GM12878 (cell line): ENCODE measurements around the gene EHBP1L1. TPM values are rescaled to one million over a fixed set of nuclear protein-coding genes. Genes with fewer than 3 reads are reported as not detected.
A peak's percentile ranks its signal among the peaks of the same experiment; 100 is the strongest.

Experiments used
- ATAC-seq: fragments of 200-7000 bp; cut with Tn5 transposase; 3 replicates; pipeline ENCODE4 v1.9.1; 2020; ENCODE audit warnings: mild to moderate bottlenecking, moderate library complexity
- BruUV-seq: library from RNA; stranded (reverse); fragments of 400-500 nt; replicated peaks from 2 replicates; lab custom pipeline; 2021; lab: Mats Ljungman, UMichigan
- CTCF ChIA-PET: fragments of 300-600 bp; sonication (Branson Sonifier 250); formaldehyde crosslinking; extraction: SDS; loops from one replicate; lab custom pipeline; 2021; ENCODE audit warnings: inconsistent platforms; lab: Yijun Ruan, JAX
- POLR2A ChIA-PET: fragments of 350-600 bp; formaldehyde crosslinking; extraction: SDS; loops from one replicate; lab custom pipeline; 2021; ENCODE audit warnings: inconsistent platforms; lab: Charles Lee
- RAD21 ChIA-PET: fragments of 300-600 bp; sonication (Branson Sonifier 250); formaldehyde crosslinking; loops from one replicate; lab custom pipeline; 2023; ENCODE audit warnings: antibody characterized with exemption; ENCODE audit not compliant: unreplicated experiment; lab: Charles Lee
- SMC1A ChIA-PET: fragments of 300-600 bp; sonication (Branson Sonifier 250); formaldehyde crosslinking; loops from one replicate; lab custom pipeline; 2023; ENCODE audit not compliant: unreplicated experiment, uncharacterized antibody; lab: Charles Lee
- DNase-seq: peaks from one replicate; pipeline ENCODE4 v3.0.0-alpha.2; 2011; ENCODE audit warnings: low read depth, low spot score
- FAIRE-seq: peaks from 3 replicates; lab custom pipeline; 2011; peaks lifted over from hg19 to GRCh38; lab: Jason Lieb, UNC
- H2AFZ ChIP-seq: 2 replicates; pipeline ENCODE4 v1.6.0; 2011; ENCODE audit warnings: low read depth, low read length, control low read depth; ENCODE audit not compliant: control insufficient read depth
- H3K27ac ChIP-seq: 2 replicates; pipeline ENCODE4 v1.5.1; 2011; ENCODE audit warnings: control low read depth; ENCODE audit not compliant: control insufficient read depth, insufficient read depth
- H3K27me3 ChIP-seq, 2 experiments: replicated peaks in 1 of 2; 2 replicates each; pipeline versions ENCODE4 v1.6.0 to v1.6.1; 2011; ENCODE audit warnings: low read length in 1 of 2; ENCODE audit not compliant: control insufficient read depth in 2 of 2, insufficient read depth in 2 of 2
- H3K36me3 ChIP-seq, 2 experiments: 2 replicates each; pipeline ENCODE4 v1.5.1; 2011; ENCODE audit warnings: low read length in 1 of 2; ENCODE audit not compliant: control insufficient read depth in 2 of 2, insufficient read depth in 2 of 2
- H3K4me1 ChIP-seq: 2 replicates; pipeline ENCODE4 v1.6.1; 2011; ENCODE audit warnings: mild to moderate bottlenecking, low read length, moderate library complexity, mixed read lengths; ENCODE audit not compliant: control insufficient read depth, insufficient read depth
- H3K4me2 ChIP-seq: 2 replicates; pipeline ENCODE4 v1.6.0; 2011; ENCODE audit warnings: control low read depth; ENCODE audit not compliant: control insufficient read depth, insufficient read depth
- H3K4me3 ChIP-seq: fragments of 200-600 bp; sonication (generic); 2 replicates; pipeline ENCODE4 v1.5.1; 2016
- H3K79me2 ChIP-seq: 2 replicates; pipeline ENCODE4 v1.6.0; 2011; ENCODE audit warnings: low read length; ENCODE audit not compliant: control insufficient read depth, insufficient read depth
- H3K9ac ChIP-seq: 2 replicates; pipeline ENCODE4 v1.8.0; 2011; ENCODE audit warnings: low read length, control low read depth, mixed read lengths; ENCODE audit not compliant: control insufficient read depth, insufficient read depth
- H3K9me3 ChIP-seq: replicated peaks from 3 replicates; pipeline ENCODE4 v1.5.1; 2011; ENCODE audit warnings: mild to moderate bottlenecking, low read length; ENCODE audit not compliant: control insufficient read depth, insufficient read depth
- H4K20me1 ChIP-seq: 2 replicates; pipeline ENCODE4 v1.6.0; 2011; ENCODE audit not compliant: control insufficient read depth, insufficient read depth
- BCL11A ChIP-seq: IDR thresholded peaks from 2 replicates; pipeline ENCODE4 v1.6.1; 2011; ENCODE audit warnings: low read depth, low read length
- CHD1 ChIP-seq: IDR thresholded peaks from 2 replicates; pipeline ENCODE4 v1.6.1; 2012; ENCODE audit warnings: low read depth, low read length, improper control_type of control experiment
- CHD4 ChIP-seq: fragments of 200-600 bp; sonication (generic); IDR thresholded peaks from 2 replicates; pipeline ENCODE4 v1.6.1; 2016; ENCODE audit warnings: mild to moderate bottlenecking
- E2F8 ChIP-seq: fragments of 450-650 bp; IDR thresholded peaks from 2 replicates; pipeline ENCODE4 v1.6.1; 2018; ENCODE audit warnings: mild to moderate bottlenecking, low read depth, moderate library complexity; ENCODE audit not compliant: partially characterized antibody
- HDAC2 ChIP-seq: fragments of 200-600 bp; sonication (generic); IDR thresholded peaks from 2 replicates; pipeline ENCODE4 v1.6.1; 2017
- HSF1 ChIP-seq: fragments of 150-350 bp; IDR thresholded peaks from 2 replicates; pipeline ENCODE4 v1.6.1; 2014; ENCODE audit warnings: mild to moderate bottlenecking, low read depth, low read length
- IRF4 ChIP-seq: IDR thresholded peaks from 2 replicates; pipeline ENCODE4 v1.6.1; 2011; ENCODE audit warnings: low read depth, low read length
- NFIC ChIP-seq: IDR thresholded peaks from 2 replicates; pipeline ENCODE4 v1.6.1; 2012; ENCODE audit warnings: low read depth, mild to moderate bottlenecking, inconsistent platforms, low read length, moderate library complexity
- NR2F1 ChIP-seq: fragments of 450-650 bp; conservative IDR thresholded peaks from 2 replicates; pipeline ENCODE4 v1.6.1; 2017; ENCODE audit warnings: mild to moderate bottlenecking
- POLR2A ChIP-seq: IDR thresholded peaks from 2 replicates; pipeline ENCODE4 v1.6.1; 2011; ENCODE audit warnings: low read depth, mild to moderate bottlenecking, low read length
- RCOR1 ChIP-seq: conservative IDR thresholded peaks from 2 replicates; pipeline ENCODE4 v1.6.1; 2012; ENCODE audit warnings: low read depth, low read length, improper control_type of control experiment
- SIX5 ChIP-seq: IDR thresholded peaks from 2 replicates; pipeline ENCODE4 v1.6.1; 2011; ENCODE audit warnings: mild to moderate bottlenecking, low read depth, low read length, moderate library complexity; ENCODE audit not compliant: severe bottlenecking
- WGBS: methylation state at CpG from one replicate; pipeline ENCODE4 v1.1.6; 2016; ENCODE audit warnings: low lambda C conversion rate; ENCODE audit not compliant: insufficient replicate concordance, insufficient coverage; ENCODE audit errors: missing lambda C conversion rate; 5-methylcytosine and 5-hydroxymethylcytosine counted together
- in situ Hi-C: fragments of 300-500 bp; cut with MboI; formaldehyde crosslinking; loops from 9 replicates; pipeline ENCODE4 v1.14.3; 2018; ENCODE audit warnings: mixed read lengths
- intact Hi-C: fragments of 100-400 bp; cut with micrococcal nuclease; formaldehyde crosslinking; loops from one replicate; pipeline ENCODE4 v1.14.2; 2022; ENCODE audit not compliant: unreplicated experiment
- polyA plus RNA-seq, 11 experiments: library from polyadenylated mRNA; depleted of rRNA in 4 of 11; unstranded in 6 of 11; stranded (reverse) in 5 of 11; fragments of >200 nt; fragmentation: Nextera tagmentation in 4 of 11; fragmentation: Illumina TruSeq in 1 of 11; extraction: Ambion mirVana in 4 of 11; extraction: Trizol in 1 of 11; gene quantifications; 1 replicate in 1 of 11; 2 replicates in 10 of 11; pipeline versions ENCODE4 v1.2.1 to v1.2.3, GENCODE V29; 2011 to 2016; ENCODE audit warnings: inconsistent platforms in 2 of 11, missing spikeins in 2 of 11, low read depth in 1 of 11
- total RNA-seq, 4 experiments: library from RNA; depleted of rRNA in 3 of 4; stranded (reverse); fragments of >200 nt in 3 of 4; fragmentation: Illumina TruSeq in 1 of 4; extraction: Trizol in 1 of 4; gene quantifications; 2 replicates each; pipeline versions ENCODE4 v1.2.1 to v1.2.3, GENCODE V29; 2013 to 2021

The EHBP1L1 gene
- total and polyA plus RNA-seq, 10 of the 15 experiments (the other 5 are each of a cell fraction or from before 2014, with no cell fraction given), result 0.06 to 99.4 (median 32.7) TPM

- intact Hi-C loops, result no loop called here
- ChIA-PET RAD21 (no interaction called here), SMC1A (interaction anchor here (1.0 kb wide), 1 partner anchor 13 kb away, joined by 3 read pairs; no protein-coding TSS in a partner anchor), POLR2A (interaction anchor here (0.6 to 2.5 kb wide), 2 partner anchors 14 to 48 kb away, joined by 3 to 12 read pairs; no protein-coding TSS in a partner anchor), CTCF (interaction anchor here (0.9 to 1.5 kb wide), 2 partner anchors 13 to 20 kb away, joined by 3 read pairs; no protein-coding TSS in a partner anchor)
- H3K36me3 ChIP-seq, result peaks cover 18 to 33% of the 10 kb centered on the region in 2 experiments; a peak in 3 of 4 replicates
- H3K9me3 ChIP-seq, result no peaks in the 10 kb centered on the region
- TF ChIP-seq HSF1, result no peak
- peak; percentile 18; the same call in 1 of the 2 replicates for TF ChIP-seq POLR2A
- in situ Hi-C loops, result no loop called here
- FAIRE-seq, result no peak
- no peak overlapping the region for H2AFZ ChIP-seq
- H3K27me3 ChIP-seq, result no peaks in the 10 kb centered on the region
- no peak for DNase-seq
- WGBS, result over 99% methylated on average over 37 of the region's 37 CpGs
- H3K9ac ChIP-seq, result no peak overlapping the region
- no peak overlapping the region for H3K4me3 ChIP-seq
- peaks cover 26% of the 10 kb centered on the region for H3K79me2 ChIP-seq
- H3K4me2 ChIP-seq, result no peak overlapping the region
- peaks cover 12% of the 10 kb centered on the region for H3K4me1 ChIP-seq
- no peaks in the 10 kb centered on the region; the same call in 1 of the 2 replicates for H4K20me1 ChIP-seq
- no TSS peak for BruUV-seq
- no peak overlapping the region for H3K27ac ChIP-seq
- no peak for ATAC-seq
Measured at GRCh38 chr11:65607614-65608426, 32.0 kb downstream of the EHBP1L1 start.

GRCh38 chr11:65609229-65609628 is 33.4 kb downstream of the EHBP1L1 start:
- Histone ChIP-seq H3K4me3 (no peak overlapping the region), H3K9me3 (no peaks in the 10 kb centered on the region), H3K9ac (no peak overlapping the region), H2AFZ (no peak overlapping the region), H3K36me3 (peaks cover 18 to 32% of the 10 kb centered on the region in 2 experiments; a peak in 3 of 4 replicates), H3K4me1 (peaks cover 17% of the 10 kb centered on the region), H3K27ac (no peak overlapping the region), H3K4me2 (0 out of 2 replicates have a peak overlapping the region, but pooled peaks have one; percentile 5), H3K79me2 (peaks cover 39% of the 10 kb centered on the region), H3K27me3 (no peaks in the 10 kb centered on the region), H4K20me1 (no peaks in the 10 kb centered on the region; the same call in 1 of the 2 replicates)
- 79% methylated on average over 3 of the region's 3 CpGs for WGBS
- no TSS peak for BruUV-seq
- ChIA-PET RAD21 (interaction anchor here (1.7 kb wide), 1 partner anchor 19 kb away, joined by 5 read pairs; no protein-coding TSS in a partner anchor), POLR2A (interaction anchor here (1.0 to 2.5 kb wide), 3 partner anchors 16 to 29 kb away, joined by 3 to 12 read pairs (median 10); partner anchors contain the start of gene SIPA1), CTCF (interaction anchor here (1.2 to 1.8 kb wide), 2 partner anchors 21 to 251 kb away, joined by 3 to 7 read pairs; partner anchors contain the start of gene MUS81), SMC1A (interaction anchor here (1.2 kb wide), 1 partner anchor 15 kb away, joined by 6 read pairs; no protein-coding TSS in a partner anchor)
- FAIRE-seq (no peak), DNase-seq (no peak), ATAC-seq (no peak)
- in situ Hi-C loops, result no loop called here
- intact Hi-C loops, result no loop called here
- TF ChIP-seq NR2F1 (no peak), CHD1 (no peak), IRF4 (no peak), E2F8 (no peak), NFIC (no peak), BCL11A (no peak), HDAC2 (no peak), SIX5 (no peak), RCOR1 (no peak), CHD4 (no peak)
